ENCODE results near the gene FLNA. TPM values are rescaled to one million over a fixed set of nuclear protein-coding genes. Genes with fewer than 3 reads are reported as not detected.

The FLNA gene
- total RNA-seq, 2 donors from 2014 or later: 1,074 to 1,251 TPM

GRCh38 chrX:154398668-154399526 is 24.5 kb upstream of the FLNA start:
- peaks cover 22% of the 10 kb centered on the region for H3K36me3 ChIP-seq (ENCODE audit: control insufficient read depth, insufficient read depth, low read length)
- H3K36me3 Mint-ChIP-seq (ENCODE audit: low read depth): peaks cover 24% of the 10 kb centered on the region
- peak overlapping the region; percentile 99 for H3K9ac ChIP-seq (ENCODE audit: extremely low read depth, low read length, poor library complexity, severe bottlenecking)
- peak overlapping the region; percentile 98 for H3K27ac Mint-ChIP-seq
- peak overlapping the region; percentile 91 for H3K4me3 Mint-ChIP-seq
- H3K4me1 Mint-ChIP-seq: peaks cover 5% of the 10 kb centered on the region
- no peaks in the 10 kb centered on the region for H3K9me3 ChIP-seq (ENCODE audit: control insufficient read depth, low read length)
- peaks cover 62% of the 10 kb centered on the region for H3K9me3 Mint-ChIP-seq
- H3K4me1 ChIP-seq (ENCODE audit: control insufficient read depth, insufficient read depth, low read length): no peaks in the 10 kb centered on the region
- 1 to 9% methylated on average over 10 to 49 of the region's 49 CpGs for WGBS, 2 experiments (ENCODE audit: insufficient coverage in 1 of 2, insufficient read length in 1 of 2)
- H3K27ac ChIP-seq (ENCODE audit: low read depth, low read length): peak overlapping the region; percentile 96
- DNase-seq: peak; percentile 85
- peak; percentile 86 for TF ChIP-seq CTCF (conservative IDR thresholded peaks at IDR 0.05)
- H3K4me3 ChIP-seq (ENCODE audit: low read length): peak overlapping the region; percentile 96
- no peaks in the 10 kb centered on the region for H3K27me3 Mint-ChIP-seq (ENCODE audit: insufficient read depth)
- no peaks in the 10 kb centered on the region for H3K27me3 ChIP-seq (ENCODE audit: control insufficient read depth, insufficient read depth, low read length, poor library complexity, severe bottlenecking)

- H3K9me3 ChIP-seq (ENCODE audit: control insufficient read depth, low read length): no peaks in the 10 kb centered on the region
- Mint-ChIP-seq H3K4me1 (peaks cover 5% of the 10 kb centered on the region), H3K4me3 (peak within 1 kb of the TSS; percentile 91), H3K27ac (peak within 1 kb of the TSS; percentile 98), H3K9me3 (peaks cover 54% of the 10 kb centered on the region), H3K27me3 (ENCODE audit: insufficient read depth) (no peaks in the 10 kb centered on the region), H3K36me3 (ENCODE audit: low read depth) (peaks cover 24% of the 10 kb centered on the region)
- no peaks in the 10 kb centered on the region for H3K4me1 ChIP-seq (ENCODE audit: control insufficient read depth, insufficient read depth, low read length)
- peak within 1 kb of the TSS; percentile 99 for H3K9ac ChIP-seq (ENCODE audit: extremely low read depth, low read length, poor library complexity, severe bottlenecking)
- peak; percentile 95 for DNase-seq
- peak within 1 kb of the TSS; percentile 96 for H3K4me3 ChIP-seq (ENCODE audit: low read length)
- TF ChIP-seq CTCF (conservative IDR thresholded peaks at IDR 0.05): no peak
- peaks cover 22% of the 10 kb centered on the region for H3K36me3 ChIP-seq (ENCODE audit: control insufficient read depth, insufficient read depth, low read length)
- H3K27ac ChIP-seq (ENCODE audit: low read depth, low read length): peak within 1 kb of the TSS; percentile 99
- WGBS, 2 experiments (ENCODE audit: insufficient coverage in 1 of 2, insufficient read length in 1 of 2): 0% methylated on average over 6 to 69 of the region's 69 CpGs
- no peaks in the 10 kb centered on the region for H3K27me3 ChIP-seq (ENCODE audit: control insufficient read depth, insufficient read depth, low read length, poor library complexity, severe bottlenecking)
Observed at GRCh38 chrX:154397888-154398667, 23.6 kb upstream of the FLNA start, which contains the start of gene RPL10. TSS of gene RPL10 (plus strand) at chrX:154398377. CDS start at chrX:154398520, 143 bp downstream.

GRCh38 chrX:154396973-154397887 is 22.8 kb upstream of the FLNA start:
- peaks cover 5% of the 10 kb centered on the region for H3K4me1 Mint-ChIP-seq
- peak; percentile 84 for DNase-seq
- WGBS, 2 experiments (ENCODE audit: insufficient coverage in 1 of 2, insufficient read length in 1 of 2): 4 to 10% methylated on average over 10 to 48 of the region's 53 CpGs

More at GRCh38 chrX:154396973-154397887, 22.8 kb upstream of the FLNA start:
- no peaks in the 10 kb centered on the region for H3K27me3 Mint-ChIP-seq (ENCODE audit: insufficient read depth)
- no peaks in the 10 kb centered on the region for H3K9me3 ChIP-seq (ENCODE audit: control insufficient read depth, low read length)
- H3K27ac ChIP-seq (ENCODE audit: low read depth, low read length): peak overlapping the region; percentile 99
- H3K27me3 ChIP-seq (ENCODE audit: control insufficient read depth, insufficient read depth, low read length, poor library complexity, severe bottlenecking): no peaks in the 10 kb centered on the region
- H3K9me3 Mint-ChIP-seq: peaks cover 47% of the 10 kb centered on the region
- H3K9ac ChIP-seq (ENCODE audit: extremely low read depth, low read length, poor library complexity, severe bottlenecking): peak overlapping the region; percentile 99
- peak overlapping the region; percentile 96 for H3K4me3 ChIP-seq (ENCODE audit: low read length)
- H3K36me3 Mint-ChIP-seq (ENCODE audit: low read depth): peaks cover 24% of the 10 kb centered on the region
- H3K4me3 Mint-ChIP-seq: peak overlapping the region; percentile 91
- H3K4me1 ChIP-seq (ENCODE audit: control insufficient read depth, insufficient read depth, low read length): no peaks in the 10 kb centered on the region
- peak overlapping the region; percentile 98 for H3K27ac Mint-ChIP-seq
- H3K36me3 ChIP-seq (ENCODE audit: control insufficient read depth, insufficient read depth, low read length): peaks cover 22% of the 10 kb centered on the region
- TF ChIP-seq CTCF (conservative IDR thresholded peaks at IDR 0.05): no peak
